GM21447 (cell line): ENCODE results near the gene POLRMT.

Experiments
- ATAC-seq: cut with Tn5 transposase; IDR thresholded peaks from one replicate; pipeline ENCODE4 v1.9.1; 2021; ENCODE audit not compliant: unreplicated experiment

The POLRMT gene

DNA sequence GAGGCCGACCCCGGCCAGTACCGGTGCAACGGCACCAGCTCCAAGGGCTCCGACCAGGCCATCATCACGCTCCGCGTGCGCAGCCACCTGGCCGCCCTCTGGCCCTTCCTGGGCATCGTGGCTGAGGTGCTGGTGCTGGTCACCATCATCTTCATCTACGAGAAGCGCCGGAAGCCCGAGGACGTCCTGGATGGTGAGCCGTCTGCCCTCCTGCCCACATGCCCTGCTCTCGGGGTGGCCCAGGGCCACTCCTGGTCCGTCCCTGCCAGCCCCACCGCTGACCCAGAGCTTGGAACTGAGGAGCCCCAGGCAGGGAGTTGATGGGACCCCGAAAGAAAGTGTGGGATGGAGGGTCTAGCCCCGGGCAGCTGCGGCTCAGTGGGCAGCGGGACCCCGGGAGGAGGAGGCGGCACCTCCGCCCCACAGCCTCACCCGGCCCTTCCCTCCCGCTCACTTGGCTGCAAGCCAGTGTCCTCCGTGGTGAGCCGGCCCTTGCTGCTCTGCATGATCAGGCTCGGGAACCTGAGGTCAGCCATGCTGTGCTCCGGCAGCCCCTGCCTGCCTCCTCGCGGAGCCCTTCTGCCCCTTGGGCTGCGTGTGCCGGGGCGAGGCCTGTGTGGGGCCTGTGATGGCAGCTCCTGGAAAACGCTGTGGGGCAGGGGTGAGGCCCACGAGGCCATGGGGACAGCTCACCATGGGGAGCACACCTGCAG lies 51.8 kb downstream of the POLRMT start:
- ATAC-seq: no peak

DNA sequence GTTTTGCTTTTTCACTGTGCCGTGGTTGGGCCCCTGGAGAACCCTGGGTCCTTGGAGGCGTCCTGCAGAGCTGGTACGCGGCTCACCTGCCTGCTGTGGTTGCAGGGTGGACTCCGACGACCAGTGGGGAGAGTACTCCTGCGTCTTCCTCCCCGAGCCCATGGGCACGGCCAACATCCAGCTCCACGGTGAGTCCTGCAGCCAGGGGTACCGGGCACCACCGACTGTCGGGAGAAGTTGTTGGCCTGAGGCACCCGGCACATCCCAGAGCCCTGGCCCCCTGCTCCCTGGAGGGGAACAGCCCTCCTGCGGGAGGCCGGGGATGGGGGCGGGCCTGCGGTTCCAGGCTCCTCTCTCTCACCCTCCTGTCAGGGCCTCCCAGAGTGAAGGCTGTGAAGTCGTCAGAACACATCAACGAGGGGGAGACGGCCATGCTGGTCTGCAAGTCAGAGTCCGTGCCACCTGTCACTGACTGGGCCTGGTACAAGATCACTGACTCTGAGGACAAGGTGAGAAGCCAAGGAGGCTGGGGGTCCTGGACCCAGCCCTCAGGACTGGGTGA lies 53.0 kb downstream of the POLRMT start:
- ATAC-seq: no peak

- no peak for ATAC-seq
Measured at GRCh38 chr19:579842-580155, 53.5 kb downstream of the POLRMT start.

- no peak for ATAC-seq
Measured at GRCh38 chr19:579111-579841, 54.1 kb downstream of the POLRMT start.

DNA sequence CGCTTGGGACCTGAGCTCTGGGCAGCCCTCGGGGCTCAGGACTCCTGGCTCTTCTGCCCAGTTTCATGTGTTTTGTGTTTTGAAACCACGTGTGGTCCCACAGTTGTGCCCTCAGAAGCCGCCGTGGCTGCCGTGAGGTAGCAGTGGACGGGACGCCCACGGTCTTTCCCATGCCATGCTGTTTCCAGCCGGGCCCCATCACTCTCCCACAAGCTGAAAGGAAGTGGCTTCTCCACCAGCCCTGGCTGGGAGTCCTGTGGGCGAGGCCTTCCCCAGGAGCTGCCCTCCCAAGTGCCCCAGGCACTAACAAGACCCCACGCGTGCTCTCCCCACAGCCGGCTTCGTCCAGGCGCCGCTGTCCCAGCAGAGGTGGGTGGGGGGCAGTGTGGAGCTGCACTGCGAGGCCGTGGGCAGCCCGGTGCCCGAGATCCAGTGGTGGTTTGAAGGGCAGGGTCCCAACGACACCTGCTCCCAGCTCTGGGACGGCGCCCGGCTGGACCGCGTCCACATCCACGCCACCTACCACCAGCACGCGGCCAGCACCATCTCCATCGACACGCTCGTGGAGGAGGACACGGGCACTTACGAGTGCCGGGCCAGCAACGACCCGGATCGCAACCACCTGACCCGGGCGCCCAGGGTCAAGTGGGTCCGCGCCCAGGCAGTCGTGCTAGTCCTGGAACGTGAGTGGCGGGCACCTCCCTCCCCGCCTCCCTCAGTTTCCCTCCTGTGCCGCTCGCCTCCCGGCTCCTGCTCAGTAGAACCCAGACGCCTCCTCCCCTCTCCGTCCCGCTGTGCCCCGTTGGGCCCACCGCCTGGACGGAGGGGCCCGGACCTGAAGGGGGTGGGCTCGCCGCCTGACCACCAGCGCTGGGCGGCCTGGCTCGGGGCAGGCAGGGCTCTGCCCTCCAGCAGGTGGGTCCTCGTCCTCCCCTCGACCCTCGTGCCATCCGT lies 55.6 kb downstream of the POLRMT start:
- no peak for ATAC-seq

- ATAC-seq: no peak
Measured at GRCh38 chr19:576768-577438, 56.4 kb downstream of the POLRMT start.

DNA sequence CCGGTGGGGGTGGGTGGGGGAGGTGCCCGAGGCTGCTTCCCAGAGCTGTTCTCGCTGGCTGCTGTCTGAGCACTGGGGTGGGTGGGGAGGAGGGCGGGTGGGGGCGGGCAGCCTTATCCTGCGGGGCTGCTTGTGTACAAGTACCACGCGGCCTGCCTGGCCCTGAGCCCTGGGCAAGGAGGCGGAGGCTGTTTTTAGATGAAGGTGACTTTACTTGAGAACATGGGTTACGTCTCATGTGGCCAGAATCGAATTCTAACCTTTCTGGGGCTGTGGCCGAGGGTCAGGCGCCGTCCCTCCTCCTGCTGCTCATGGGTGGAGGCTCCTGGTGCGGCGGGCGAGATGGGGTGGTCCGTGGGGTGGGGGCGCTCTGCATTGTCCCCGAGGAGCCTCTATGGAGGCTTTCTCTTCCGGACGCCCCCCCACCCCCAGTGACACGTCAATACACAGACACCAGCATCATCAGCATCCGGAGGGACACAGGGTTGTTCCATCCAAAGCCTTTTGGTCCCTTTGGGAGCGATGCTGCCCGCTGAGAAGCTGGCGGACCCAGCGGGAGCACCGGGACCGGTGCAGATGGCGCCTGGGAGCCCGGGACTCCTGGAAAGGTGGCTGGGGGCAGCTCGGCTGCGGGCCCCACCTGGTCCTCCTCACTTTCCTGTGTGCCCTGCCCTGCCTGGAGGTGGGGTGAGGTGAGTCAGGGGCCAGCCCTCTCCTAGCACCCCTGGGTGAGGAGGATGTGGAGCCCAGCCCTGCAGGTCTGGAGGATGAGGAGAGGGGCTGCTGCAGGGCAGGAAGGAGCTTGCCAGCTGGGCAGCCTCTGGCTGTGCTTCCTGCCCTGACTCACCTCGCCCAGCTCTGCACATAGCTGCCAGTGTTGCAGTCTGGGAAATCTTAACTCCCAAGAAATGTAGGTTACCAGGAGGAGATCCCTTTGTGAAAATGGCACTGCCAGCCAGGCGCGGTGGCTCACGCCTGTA lies 57.5 kb downstream of the POLRMT start:
- no peak for ATAC-seq

GRCh38 chr19:574658-575526 lies 58.4 kb downstream of the POLRMT start:
- no peak for ATAC-seq

- no peak for ATAC-seq
Measured at GRCh38 chr19:573519-573825, 59.9 kb downstream of the POLRMT start.

DNA sequence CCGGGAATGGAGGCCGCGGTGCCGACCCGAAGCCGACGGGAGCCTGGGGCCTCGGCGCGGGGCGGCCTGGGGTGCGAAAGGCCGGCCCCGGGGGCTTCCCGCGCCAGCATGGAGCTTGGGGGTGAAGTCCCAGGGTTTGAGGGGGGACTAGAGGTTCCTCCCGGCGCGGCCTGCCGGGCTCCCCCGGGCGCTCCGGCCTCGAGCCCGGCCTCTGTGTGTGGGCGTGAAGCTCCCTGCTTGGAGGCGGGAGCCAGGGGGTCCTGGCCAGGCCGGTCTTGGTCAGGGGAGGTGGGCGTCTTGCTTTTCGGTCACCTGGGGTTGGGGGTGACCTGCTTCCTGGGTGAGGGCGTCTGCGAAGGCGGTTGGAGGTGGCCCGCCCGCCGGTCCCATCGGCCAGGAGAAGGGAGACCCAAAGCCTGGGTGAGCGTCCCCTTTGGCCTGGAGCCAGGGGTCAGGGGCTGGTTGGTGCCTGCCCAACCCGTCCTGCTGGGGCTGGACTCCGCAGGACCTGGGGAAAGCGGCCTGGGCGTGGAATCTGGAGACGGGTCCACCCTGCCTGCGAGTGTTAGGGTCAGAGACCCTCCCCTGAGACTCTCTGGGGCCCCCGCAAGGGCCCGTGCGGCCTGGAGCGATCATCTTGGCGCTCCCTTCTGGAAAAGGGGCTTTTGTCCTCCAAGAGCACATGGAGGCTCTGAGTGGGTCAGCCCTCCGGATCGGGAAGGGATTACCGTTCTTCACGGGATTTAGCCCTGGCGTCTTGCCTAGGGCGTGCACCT lies 60.4 kb downstream of the POLRMT start:
- peak; percentile 27 for ATAC-seq

GRCh38 chr19:572140-572742 lies 61.1 kb downstream of the POLRMT start, which contains the start of gene BSG:
Gene BSG, plus strand, starts transcription at chr19:572596. Its CDS starts 39 bp downstream, at chr19:572635.
- ATAC-seq: peak; percentile 50

GRCh38 chr19:571566-571974 lies 61.8 kb downstream of the POLRMT start:
- ATAC-seq: no peak

DNA sequence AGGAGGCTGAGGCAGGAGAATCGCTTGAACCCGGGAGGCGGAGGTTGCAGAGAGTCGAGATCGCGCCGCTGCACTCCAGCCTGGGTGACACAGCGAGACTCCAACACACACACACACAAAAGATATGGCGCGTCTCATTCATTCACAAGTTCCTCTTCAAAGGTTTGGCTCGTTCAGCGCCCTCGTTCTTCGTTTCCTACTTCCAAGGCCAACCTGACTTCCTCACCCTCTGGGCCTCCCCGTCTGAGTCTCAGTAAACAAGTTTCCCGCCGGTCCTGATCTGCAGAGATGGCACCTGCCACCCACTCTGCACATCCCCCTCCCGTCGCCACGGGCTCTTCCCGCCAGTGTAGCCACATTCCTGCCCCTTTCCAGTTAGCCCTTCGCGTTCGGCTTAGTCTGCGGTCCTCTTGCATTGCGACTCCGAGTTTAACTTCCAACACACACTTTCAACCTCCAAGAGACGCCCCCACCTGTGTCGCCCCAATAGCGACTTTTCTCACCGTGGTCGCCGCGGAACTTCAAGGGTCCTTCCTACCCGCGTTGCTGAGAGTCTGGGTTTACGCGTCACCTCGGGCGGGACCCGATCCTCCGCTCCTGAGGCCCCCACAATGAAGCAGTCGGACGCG lies 62.3 kb downstream of the POLRMT start:
- ATAC-seq: no peak

DNA sequence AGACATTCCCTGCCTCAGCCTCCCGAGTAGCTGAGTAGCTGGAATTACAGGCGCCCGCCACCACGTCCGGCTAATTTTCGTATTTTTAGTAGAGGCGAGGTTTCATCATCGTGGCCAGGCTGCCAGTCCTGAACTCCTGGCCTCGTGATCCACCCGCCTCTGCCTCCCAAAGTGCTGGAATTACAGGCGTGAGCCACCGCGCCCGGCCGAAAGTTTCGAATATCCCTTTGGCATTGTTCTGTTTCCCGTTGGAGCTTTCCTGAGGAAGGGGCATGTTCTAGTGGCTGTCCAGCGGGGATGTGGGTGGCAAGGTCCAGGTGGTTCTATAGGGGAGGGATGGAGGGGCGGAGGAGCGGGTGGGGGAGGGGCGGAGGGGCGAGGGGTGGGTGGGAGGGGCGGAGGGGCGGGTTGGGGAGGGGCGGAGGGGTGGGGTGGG lies 63.1 kb downstream of the POLRMT start:
- ATAC-seq: no peak

- no peak for ATAC-seq
Measured at GRCh38 chr19:567296-567900, 65.9 kb downstream of the POLRMT start.
